K562 (cell line): ENCODE data around the gene CCNT2. TPM values are rescaled to one million over a fixed set of nuclear protein-coding genes. Genes with fewer than 3 reads are reported as not detected.

Source experiments
- COPS2 ChIP-seq: fragments of 450-650 bp; conservative IDR thresholded peaks from 2 replicates; pipeline ENCODE4 v1.6.1; 2016; ENCODE audit warnings: mild to moderate bottlenecking, moderate library complexity
- DNMT1 ChIP-seq: fragments of 450-650 bp; IDR thresholded peaks from 2 replicates; pipeline ENCODE4 v1.6.1; 2016; ENCODE audit warnings: antibody characterized with exemption, mild to moderate bottlenecking
- DPF2 ChIP-seq: fragments of 450-650 bp; IDR thresholded peaks from 2 replicates; pipeline ENCODE4 v1.6.1; 2016
- HNRNPK ChIP-seq: fragments of 200-400 bp; formaldehyde crosslinking; IDR thresholded peaks from one replicate; pipeline ENCODE4 v1.6.1; 2018; ENCODE audit warnings: mild to moderate bottlenecking, low read depth, low read length; ENCODE audit not compliant: poor library complexity, severe bottlenecking
- JUND ChIP-seq, 2 experiments: IDR thresholded peaks; 2 replicates in 1 of 2; 3 replicates in 1 of 2; pipeline ENCODE4 v1.6.1; 2011; ENCODE audit warnings: borderline replicate concordance in 2 of 2, low read depth in 2 of 2, low read length in 2 of 2, improper control_type of control experiment in 1 of 2, missing biosample characterization in 1 of 2, missing genetic modification characterization in 1 of 2, missing genetic modification reagents in 1 of 2
- KLF10 ChIP-seq: fragments of 250-450 bp; sonication (Bioruptor Pico); IDR thresholded peaks from 2 replicates; pipeline ENCODE4 v1.6.1; 2021; ENCODE audit warnings: matching md5 sums
- NBN ChIP-seq: fragments of 450-650 bp; IDR thresholded peaks from 2 replicates; pipeline ENCODE4 v1.6.1; 2016; ENCODE audit warnings: low read depth, mild to moderate bottlenecking
- NR2C1 ChIP-seq, 2 experiments: fragments of 450-650 bp; IDR thresholded peaks; 2 replicates each; pipeline ENCODE4 v1.6.1; 2017; ENCODE audit warnings: mild to moderate bottlenecking in 2 of 2, antibody characterized with exemption in 1 of 2, inconsistent platforms in 1 of 2, missing compliant biosample characterization in 1 of 2, missing genetic modification characterization in 1 of 2
- POLR3G ChIP-seq: IDR thresholded peaks from 2 replicates; pipeline ENCODE4 v1.6.1; 2011; ENCODE audit not compliant: insufficient read length, insufficient replicate concordance; ENCODE audit errors: extremely low read depth
- PREB ChIP-seq: sonication (generic); formaldehyde crosslinking; IDR thresholded peaks from 2 replicates; pipeline ENCODE4 v1.8.1; 2023; ENCODE audit warnings: mild to moderate bottlenecking, missing genetic modification reagents
- PTTG1 ChIP-seq: fragments of 450-650 bp; IDR thresholded peaks from 2 replicates; pipeline ENCODE4 v1.6.1; 2016; ENCODE audit warnings: low read depth, mild to moderate bottlenecking, missing genetic modification characterization, missing compliant biosample characterization
- RNF2 ChIP-seq: sonication (generic); IDR thresholded peaks from 2 replicates; pipeline ENCODE4 v1.6.1; 2016
- TARDBP ChIP-seq: fragments of 450-650 bp; IDR thresholded peaks from 2 replicates; pipeline ENCODE4 v1.6.1; 2016
- TOE1 ChIP-seq, 2 experiments: fragments of 450-650 bp in 1 of 2; sonication (generic) in 1 of 2; formaldehyde crosslinking in 1 of 2; IDR thresholded peaks; 2 replicates each; pipeline versions ENCODE4 v1.7.1 to v1.8.0; 2016 to 2022; ENCODE audit warnings: borderline replicate concordance in 2 of 2, mild to moderate bottlenecking in 2 of 2, antibody characterized with exemption in 1 of 2, inconsistent platforms in 1 of 2, low read depth in 1 of 2, missing genetic modification reagents in 1 of 2, moderate library complexity in 1 of 2
- XRCC3 ChIP-seq: fragments of 450-650 bp; IDR thresholded peaks from 2 replicates; pipeline ENCODE4 v1.6.1; 2017; ENCODE audit warnings: mild to moderate bottlenecking, moderate library complexity
- ZBTB40 ChIP-seq, 2 experiments: fragments of 450-650 bp in 1 of 2; sonication (generic) in 1 of 2; formaldehyde crosslinking in 1 of 2; IDR thresholded peaks; 2 replicates each; pipeline versions ENCODE4 v1.7.1 to v1.9.0; 2016 to 2022; ENCODE audit warnings: inconsistent platforms in 1 of 2, mild to moderate bottlenecking in 1 of 2, missing genetic modification reagents in 1 of 2
- ZNF408 ChIP-seq: fragments of 250-450 bp; sonication (Bioruptor Pico); IDR thresholded peaks from 2 replicates; pipeline ENCODE4 v1.4.0; 2020; ENCODE audit warnings: low read depth, mild to moderate bottlenecking, moderate library complexity
- polyA plus RNA-seq, 8 experiments: library from polyadenylated mRNA; depleted of rRNA in 4 of 8; stranded (reverse) in 5 of 8; unstranded in 3 of 8; fragments of >200 nt; fragmentation: Nextera tagmentation in 2 of 8; fragmentation: Illumina TruSeq in 1 of 8; extraction: Ambion mirVana in 2 of 8; extraction: Trizol in 1 of 8; gene quantifications; 2 replicates each; pipeline versions ENCODE4 v1.2.1 to v1.2.3, GENCODE V29; 2011 to 2014; ENCODE audit warnings: inconsistent platforms in 1 of 8, missing spikeins in 1 of 8
- total RNA-seq, 7 experiments: library from RNA; depleted of rRNA in 6 of 7; stranded (reverse); fragments of >200 nt in 6 of 7; fragmentation: Illumina TruSeq in 2 of 7; extraction: Trizol in 2 of 7; gene quantifications; 2 replicates each; pipeline versions ENCODE4 v1.2.1 to v1.2.3, GENCODE V29; 2011 to 2021; ENCODE audit warnings: low replicate concordance in 1 of 7

Gene CCNT2
- total and polyA plus RNA-seq, 9 of the 15 experiments (the other 6 are each of a cell fraction or from before 2014, with no cell fraction given): 12.6 to 30.0 (median 22.7) TPM

GRCh38 chr2:134918526-134919340 is at the start of gene CCNT2 (continued):
- no peak for TF ChIP-seq PTTG1 (tag)
- TF ChIP-seq NR2C1 (IDR thresholded peaks at IDR 0.05): peak; percentile 94
- TF ChIP-seq NR2C1 (tag; IDR thresholded peaks at IDR 0.05): peak; percentile 96
- no peak for TF ChIP-seq NBN
- TF ChIP-seq PREB (CRISPR knock-in tag): 0 out of 2 replicates have a peak, but pooled peaks have one; percentile 51
- TF ChIP-seq DNMT1: no peak
- TF ChIP-seq XRCC3: no peak
- TF ChIP-seq TOE1 (IDR thresholded peaks at IDR 0.05; ENCODE audit: borderline replicate concordance): peak; percentile 89
- no peak for TF ChIP-seq TOE1 (CRISPR knock-in tag; IDR thresholded peaks at IDR 0.05; ENCODE audit: borderline replicate concordance, low read depth)
- TF ChIP-seq ZNF408 (CRISPR knock-in tag): no peak
- TF ChIP-seq TARDBP: no peak
- TF ChIP-seq COPS2: no peak
- peak; percentile 19 for TF ChIP-seq HNRNPK
- TF ChIP-seq POLR3G: no peak
- TF ChIP-seq KLF10 (CRISPR knock-in tag): no peak
- TF ChIP-seq JUND (IDR thresholded peaks at IDR 0.05; ENCODE audit: borderline replicate concordance, low read depth, low read length): peak; percentile 28; the same call in 1 of the 2 replicates
- no peak; the same call in 2 of the 3 replicates for TF ChIP-seq JUND (tag; IDR thresholded peaks at IDR 0.05; ENCODE audit: borderline replicate concordance, low read depth, low read length)
- TF ChIP-seq DPF2: no peak
- 0 out of 2 replicates have a peak, but pooled peaks have one; percentile 30 for TF ChIP-seq ZBTB40 (IDR thresholded peaks at IDR 0.05)
- no peak for TF ChIP-seq ZBTB40 (CRISPR knock-in tag; IDR thresholded peaks at IDR 0.05)
- no peak for TF ChIP-seq RNF2
